ENCODE data around the gene ZNF471. TPM values are rescaled to one million over a fixed set of nuclear protein-coding genes. Genes with fewer than 3 reads are reported as not detected.
A peak's percentile ranks its signal among the peaks of the same experiment; 100 is the strongest.

Gene ZNF471
- total RNA-seq, 1 donor from 2014 or later = 2.6 TPM

GRCh38 chr19:56567274-56568120, 59.8 kb downstream of the ZNF471 start, which contains the start of gene ZNF470:
Gene ZNF470 (plus strand): TSS chr19:56567468. CDS start chr19:56570312, 2,844 bp downstream.
- peaks cover 17 to 49% (median 19%) of the 10 kb centered on the region in 3 donors for H3K9me3 ChIP-seq (ENCODE audit: control insufficient read depth in 3 of 3, low read length in 3 of 3)
- H3K9ac ChIP-seq (ENCODE audit: low read depth in 1 of 3, low read length in 3 of 3) = peak within 1 kb of the TSS; percentile 89 to 95 (median 92)
- peak within 1 kb of the TSS; percentile 98 to 99 (median 98) for H3K4me3 ChIP-seq (ENCODE audit: low read length in 3 of 3)
- peaks cover 6 to 15% (median 9%) of the 10 kb centered on the region in 3 donors for H3K4me1 ChIP-seq (ENCODE audit: control insufficient read depth in 3 of 3, insufficient read depth in 3 of 3, low read length in 3 of 3)
- peak within 1 kb of the TSS; percentile 72 for H3K27ac ChIP-seq (ENCODE audit: low read depth, low read length)
- H3K36me3 ChIP-seq (ENCODE audit: control insufficient read depth in 3 of 3, insufficient read depth in 3 of 3, low read length in 3 of 3) = peaks cover 29 to 39% (median 37%) of the 10 kb centered on the region in 3 donors
- H3K27me3 ChIP-seq (ENCODE audit: control insufficient read depth in 3 of 3, insufficient read depth in 3 of 3, low read length in 3 of 3) = no peaks in the 10 kb centered on the region

GRCh38 chr19:56572589-56572988, 64.9 kb downstream of the ZNF471 start:
- Histone ChIP-seq H3K27ac (ENCODE audit: low read depth, low read length) (no peak overlapping the region), H3K9ac (ENCODE audit: low read depth in 1 of 3, low read length in 3 of 3) (no peak overlapping the region), H3K4me3 (ENCODE audit: low read length in 3 of 3) (no peak overlapping the region), H3K9me3 (ENCODE audit: control insufficient read depth in 3 of 3, low read length in 3 of 3) (peaks cover 29 to 65% (median 35%) of the 10 kb centered on the region in 3 donors), H3K27me3 (ENCODE audit: control insufficient read depth in 3 of 3, insufficient read depth in 3 of 3, low read length in 3 of 3) (no peaks in the 10 kb centered on the region), H3K4me1 (ENCODE audit: control insufficient read depth in 3 of 3, insufficient read depth in 3 of 3, low read length in 3 of 3) (peaks cover 6 to 9% (median 8%) of the 10 kb centered on the region in 3 donors), H3K36me3 (ENCODE audit: control insufficient read depth in 3 of 3, insufficient read depth in 3 of 3, low read length in 3 of 3) (peaks cover 48 to 79% (median 74%) of the 10 kb centered on the region in 3 donors)

- H3K27ac ChIP-seq (ENCODE audit: low read depth, low read length) = no peak overlapping the region
- peaks cover 41 to 74% (median 45%) of the 10 kb centered on the region in 3 donors for H3K9me3 ChIP-seq (ENCODE audit: control insufficient read depth in 3 of 3, low read length in 3 of 3)
- no peaks in the 10 kb centered on the region for H3K27me3 ChIP-seq (ENCODE audit: control insufficient read depth in 3 of 3, insufficient read depth in 3 of 3, low read length in 3 of 3)
- peak overlapping the region in 1 of 3 donors; percentile 25 for H3K4me3 ChIP-seq (ENCODE audit: low read length in 3 of 3)
- peaks cover 55 to 84% (median 77%) of the 10 kb centered on the region in 3 donors for H3K36me3 ChIP-seq (ENCODE audit: control insufficient read depth in 3 of 3, insufficient read depth in 3 of 3, low read length in 3 of 3)
- H3K4me1 ChIP-seq (ENCODE audit: control insufficient read depth in 3 of 3, insufficient read depth in 3 of 3, low read length in 3 of 3) = no peaks in the 10 kb centered on the region
- H3K9ac ChIP-seq (ENCODE audit: low read depth in 1 of 3, low read length in 3 of 3) = no peak overlapping the region
Observed at GRCh38 chr19:56573914-56574313, 66.3 kb downstream of the ZNF471 start.

- H3K36me3 ChIP-seq (ENCODE audit: control insufficient read depth in 3 of 3, insufficient read depth in 3 of 3, low read length in 3 of 3) = peaks cover 38 to 62% (median 52%) of the 10 kb centered on the region in 3 donors
Observed at GRCh38 chr19:56577719-56578602, 70.3 kb downstream of the ZNF471 start.

More at GRCh38 chr19:56577719-56578602, 70.3 kb downstream of the ZNF471 start:
- Histone ChIP-seq H3K27ac (ENCODE audit: low read depth, low read length) (no peak overlapping the region), H3K9me3 (ENCODE audit: control insufficient read depth in 3 of 3, low read length in 3 of 3) (peaks cover 41 to 86% (median 52%) of the 10 kb centered on the region in 3 donors), H3K4me3 (ENCODE audit: low read length in 3 of 3) (peak overlapping the region in 1 of 3 donors; percentile 27), H3K9ac (ENCODE audit: low read depth in 1 of 3, low read length in 3 of 3) (no peak overlapping the region), H3K4me1 (ENCODE audit: control insufficient read depth in 3 of 3, insufficient read depth in 3 of 3, low read length in 3 of 3) (no peaks in the 10 kb centered on the region), H3K27me3 (ENCODE audit: control insufficient read depth in 3 of 3, insufficient read depth in 3 of 3, low read length in 3 of 3) (no peaks in the 10 kb centered on the region)

Other genes with a start within 250 kb of the ZNF471 start
- gene EDDM13, start 235.1 kb upstream of the ZNF471 start, total RNA-seq = not detected
- 3.1 TPM for gene ZSCAN5A, start 193.0 kb upstream of the ZNF471 start, total RNA-seq
- gene ZNF582, start 114.3 kb upstream of the ZNF471 start, total RNA-seq = 4.2 TPM
- 8.4 TPM for gene ZNF583, start 103.5 kb upstream of the ZNF471 start, total RNA-seq
- gene ZNF667, start 30.5 kb upstream of the ZNF471 start, total RNA-seq = 4.7 TPM
- 5.7 TPM for gene ZFP28, start 31.1 kb downstream of the ZNF471 start, total RNA-seq
- 3.7 TPM for gene ZNF470, start 59.6 kb downstream of the ZNF471 start, total RNA-seq
- gene ZNF71, start 87.4 kb downstream of the ZNF471 start, total RNA-seq = 8.9 TPM
- gene SMIM17, start 135.3 kb downstream of the ZNF471 start, total RNA-seq = 0.52 TPM
- gene ZNF835, start 163.9 kb downstream of the ZNF471 start, total RNA-seq = 3.1 TPM

Data from skeletal muscle tissue (tissue), 4 donors.